GM21526 (cell line): ENCODE data around the gene RAB31.
A peak's percentile ranks its signal among the peaks of the same experiment; 100 is the strongest.
"Not testable (repeated sequence)": the region's sequence is repeated elsewhere in the genome, so short reads cannot be mapped to it uniquely, and the experiment has no call there.

Experiments
- ATAC-seq: cut with Tn5 transposase; IDR thresholded peaks from one replicate; pipeline ENCODE4 v1.9.1; 2021; ENCODE audit warnings: moderate library complexity; ENCODE audit not compliant: unreplicated experiment, low FRiP score

The RAB31 gene

DNA sequence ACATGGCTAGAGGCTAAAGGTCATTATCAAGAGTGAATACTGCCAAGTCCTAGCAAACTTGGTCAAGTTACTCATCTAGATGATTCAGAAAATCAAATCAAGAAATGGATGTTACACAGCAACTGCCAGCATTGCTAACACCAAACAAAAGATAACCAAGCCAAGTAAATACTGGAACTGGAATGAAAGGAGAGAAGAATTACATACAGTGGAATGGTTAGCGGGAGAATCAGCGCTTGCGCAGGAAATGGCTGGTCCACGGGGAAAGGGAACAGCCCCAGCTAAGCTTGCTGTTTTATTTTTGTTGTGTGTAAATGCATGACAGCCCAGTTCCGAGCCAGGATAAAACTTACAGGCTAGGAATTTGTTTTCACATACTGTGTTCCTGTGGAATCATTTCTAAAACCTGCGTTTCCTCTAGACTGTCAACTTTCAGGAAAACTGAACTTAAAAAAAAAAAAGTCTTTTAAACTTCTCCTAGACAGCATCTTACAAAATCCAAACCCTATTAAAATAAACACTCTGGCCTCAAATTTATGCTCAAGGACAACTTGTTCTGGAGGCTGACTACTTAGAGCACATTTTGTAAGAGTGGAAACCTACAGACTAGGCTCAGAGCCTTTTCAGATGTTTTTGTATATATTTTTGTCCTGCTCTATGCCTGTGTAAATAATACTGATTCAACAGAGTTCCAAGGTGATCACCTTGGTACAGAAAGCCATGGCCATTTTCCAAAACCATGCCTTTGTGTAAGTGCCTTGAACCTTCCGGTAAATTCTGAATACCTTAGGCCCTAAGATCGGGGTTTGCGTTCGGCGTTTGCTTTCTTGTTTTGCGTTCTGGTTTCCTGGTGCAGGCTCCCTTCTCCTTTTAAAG is 146.9 kb downstream of the RAB31 start:
- ATAC-seq: no peak

DNA sequence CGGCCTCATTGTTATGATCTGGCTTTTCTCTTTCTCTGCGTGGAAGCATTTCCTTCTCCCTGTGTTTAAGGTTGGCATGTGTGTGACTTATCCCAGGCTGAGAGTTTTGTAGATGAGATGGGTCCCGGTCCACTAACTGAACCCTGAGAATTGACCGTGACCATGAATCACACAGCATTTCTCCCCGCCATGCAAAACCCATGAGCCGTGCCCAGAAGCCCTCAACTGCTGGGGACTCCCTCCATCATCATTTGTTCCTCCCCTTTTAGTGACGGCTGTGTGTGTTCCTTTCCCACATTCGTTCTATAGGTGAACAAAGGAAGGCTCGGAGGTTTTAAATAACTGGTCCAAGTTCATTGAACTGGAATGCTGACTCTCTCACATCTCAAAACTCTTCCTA is 147.6 kb downstream of the RAB31 start:
- ATAC-seq: no peak

DNA sequence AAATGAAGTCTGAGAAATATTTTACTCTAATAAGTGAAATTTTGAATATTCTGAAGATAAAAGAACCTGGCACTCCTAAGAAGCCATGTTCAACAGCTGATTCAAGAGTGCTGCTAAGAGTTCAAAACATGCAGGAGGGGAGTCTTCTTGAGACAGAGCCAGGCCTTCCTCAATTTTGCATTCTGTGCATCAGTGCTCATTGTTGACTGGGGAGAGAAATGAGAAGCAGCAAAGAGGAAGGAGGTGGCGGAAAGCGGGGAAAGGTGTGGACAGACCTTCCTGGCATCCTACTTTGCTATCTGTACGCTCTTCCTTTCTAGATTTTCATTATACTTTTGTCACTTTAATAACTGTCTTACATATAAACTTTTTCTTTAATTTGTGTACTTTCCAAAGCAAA is 148.0 kb downstream of the RAB31 start:
- ATAC-seq: no peak

DNA sequence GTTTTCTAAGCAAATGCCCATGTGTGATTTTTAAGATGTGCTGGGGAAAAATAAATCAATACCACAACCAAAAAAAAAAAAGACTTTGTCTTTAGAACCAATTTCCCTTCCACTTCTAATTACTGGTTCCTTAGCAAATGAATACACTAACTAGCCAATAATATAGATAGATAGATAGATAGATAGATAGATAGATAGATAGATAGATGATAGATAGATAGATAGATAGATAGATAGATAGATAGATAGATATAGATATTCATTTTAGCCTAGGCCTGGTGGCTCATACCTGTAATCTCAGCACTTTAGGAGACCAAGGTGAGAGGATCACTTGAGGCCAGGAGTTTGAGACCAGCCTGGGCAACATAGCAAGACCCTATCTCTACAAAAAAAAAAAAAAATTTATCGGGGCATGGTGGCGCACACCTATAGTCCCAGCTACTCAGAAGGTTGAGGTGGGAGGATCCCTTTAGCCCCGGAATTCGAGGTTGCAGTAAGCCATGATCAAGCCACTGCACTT is 149.4 kb downstream of the RAB31 start:
- not testable (repeated sequence) for ATAC-seq

DNA sequence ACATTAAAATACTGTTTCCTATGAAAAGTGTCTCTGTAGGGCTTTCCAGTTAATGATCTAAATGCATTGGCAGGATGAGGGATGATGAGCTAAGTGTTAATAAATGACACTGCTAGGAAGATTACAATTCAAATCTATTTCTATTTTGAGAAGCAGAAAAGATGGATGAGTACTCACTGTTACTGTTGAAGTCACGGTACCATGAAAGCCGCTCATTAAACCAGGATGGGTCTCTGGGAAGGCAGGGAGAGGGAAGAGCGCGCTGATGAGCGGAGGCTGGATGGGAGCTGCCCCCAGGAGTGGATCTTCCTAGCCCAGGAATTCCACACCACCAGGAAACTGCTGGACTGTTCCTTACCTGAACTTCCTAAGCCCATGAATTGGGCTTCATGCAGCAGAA is 150.5 kb downstream of the RAB31 start:
- ATAC-seq: no peak

DNA sequence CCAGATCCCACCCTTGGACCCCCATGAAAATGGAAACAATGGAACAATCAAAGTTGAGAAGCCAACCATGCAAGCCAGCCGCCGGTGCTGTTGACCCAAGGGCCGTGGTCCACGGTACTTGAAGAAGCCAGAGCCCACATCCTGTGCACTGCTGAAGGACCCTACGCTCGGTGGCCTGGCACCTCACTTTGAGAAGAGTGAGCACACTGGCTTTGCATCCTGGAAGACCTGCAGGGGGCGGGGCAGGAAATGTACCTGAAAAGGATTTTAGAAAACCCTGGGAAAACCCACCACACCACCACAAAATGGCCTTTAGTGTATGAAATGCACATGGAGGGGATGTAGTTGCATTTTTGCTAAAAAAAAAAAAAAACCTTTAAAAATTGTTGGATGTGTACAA is 151.1 kb downstream of the RAB31 start:
- no peak for ATAC-seq

DNA sequence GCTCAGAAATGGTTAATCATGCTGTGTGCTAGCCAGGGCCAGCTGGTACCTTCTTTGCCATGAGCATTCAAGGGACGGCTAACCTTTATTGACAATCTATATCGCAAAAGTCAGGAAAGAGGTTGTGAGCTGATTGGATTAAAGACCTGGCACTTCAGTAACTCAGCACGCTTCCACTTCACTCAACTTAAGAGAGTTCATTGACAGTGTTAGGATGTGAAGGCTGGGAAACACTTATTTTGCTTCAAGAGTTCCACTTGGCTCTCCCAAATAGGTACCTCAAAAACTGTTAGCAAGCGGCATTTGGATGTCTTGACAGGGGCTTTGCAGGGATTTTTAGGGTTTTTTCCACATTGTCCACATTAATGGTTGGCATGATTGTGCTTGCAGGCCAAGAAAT is 152.6 kb downstream of the RAB31 start:
- ATAC-seq: no peak

DNA sequence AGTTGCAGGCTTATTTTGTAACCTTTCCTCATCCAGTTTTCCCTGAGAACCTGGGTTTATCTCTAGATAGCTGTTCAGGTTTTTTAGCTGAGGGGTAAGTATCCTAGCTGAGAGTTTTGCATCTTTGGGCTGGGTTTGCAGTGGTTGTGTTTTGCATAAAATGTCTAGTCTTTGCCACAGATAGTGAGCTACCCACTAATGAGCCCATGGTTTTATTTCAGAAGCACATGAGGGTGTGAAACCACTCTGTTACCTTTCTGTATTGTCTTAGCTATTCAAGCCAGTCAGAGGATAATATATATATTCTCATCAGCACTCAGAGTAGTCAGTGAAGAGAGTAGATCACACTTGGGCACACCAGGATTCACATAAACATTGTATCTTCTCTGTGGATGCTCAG is 153.1 kb downstream of the RAB31 start:
- no peak for ATAC-seq

DNA sequence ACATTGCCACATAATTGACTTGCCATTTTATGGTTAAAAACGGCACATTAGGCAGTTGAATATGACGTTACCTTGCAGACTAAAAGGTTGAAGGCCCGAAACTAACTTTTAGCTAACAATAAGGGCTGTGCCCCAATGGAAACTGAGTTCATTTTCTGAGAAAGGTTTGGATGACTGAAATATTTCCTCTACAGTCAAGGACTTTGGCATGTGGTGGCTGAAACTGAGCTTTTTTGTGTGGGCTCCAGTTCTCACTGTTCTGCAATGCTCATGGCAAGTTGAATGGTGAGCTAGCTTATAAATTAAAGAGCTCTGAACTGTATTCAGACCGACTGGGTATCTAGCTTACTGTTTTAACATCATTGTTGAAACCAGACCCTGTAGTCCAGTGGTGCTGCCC is 153.8 kb downstream of the RAB31 start:
- ATAC-seq: no peak

DNA sequence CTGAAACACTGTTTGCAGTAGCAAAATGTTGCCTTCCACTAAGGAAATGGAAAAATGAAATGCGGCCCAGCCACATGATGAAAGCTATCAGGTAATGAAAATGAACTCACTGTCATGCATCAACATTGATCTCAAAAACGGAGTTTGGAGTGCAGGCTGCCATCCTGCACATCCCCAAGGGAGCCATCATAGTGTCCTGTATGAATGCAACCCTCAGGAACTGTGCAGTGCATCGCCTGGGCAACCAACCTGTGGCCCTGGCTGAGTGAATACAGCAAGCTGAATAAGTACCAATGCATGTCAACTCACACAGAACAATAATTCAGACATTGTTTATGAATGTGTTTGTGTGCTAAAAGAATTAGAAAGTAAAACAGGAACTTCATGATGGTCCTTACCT is 154.6 kb downstream of the RAB31 start:
- no peak for ATAC-seq

DNA sequence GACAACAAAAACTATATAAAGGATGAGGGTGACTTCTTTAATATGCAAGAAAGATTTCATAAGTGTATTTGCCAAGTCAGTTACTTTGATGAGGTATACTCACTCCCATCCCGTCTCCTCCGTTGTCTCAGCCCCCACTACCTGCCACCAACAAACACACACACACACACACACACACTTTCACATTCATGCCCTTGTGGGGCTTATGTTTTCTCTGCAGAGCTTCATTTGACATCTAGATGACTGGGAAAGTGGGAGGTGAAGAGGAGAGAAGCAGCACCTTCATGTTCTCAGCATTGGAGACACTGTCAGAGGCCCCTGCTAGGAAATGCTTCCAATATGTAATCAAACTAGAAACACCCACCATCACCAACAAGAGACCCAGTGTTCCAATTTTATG is 155.2 kb downstream of the RAB31 start:
- no peak for ATAC-seq

DNA sequence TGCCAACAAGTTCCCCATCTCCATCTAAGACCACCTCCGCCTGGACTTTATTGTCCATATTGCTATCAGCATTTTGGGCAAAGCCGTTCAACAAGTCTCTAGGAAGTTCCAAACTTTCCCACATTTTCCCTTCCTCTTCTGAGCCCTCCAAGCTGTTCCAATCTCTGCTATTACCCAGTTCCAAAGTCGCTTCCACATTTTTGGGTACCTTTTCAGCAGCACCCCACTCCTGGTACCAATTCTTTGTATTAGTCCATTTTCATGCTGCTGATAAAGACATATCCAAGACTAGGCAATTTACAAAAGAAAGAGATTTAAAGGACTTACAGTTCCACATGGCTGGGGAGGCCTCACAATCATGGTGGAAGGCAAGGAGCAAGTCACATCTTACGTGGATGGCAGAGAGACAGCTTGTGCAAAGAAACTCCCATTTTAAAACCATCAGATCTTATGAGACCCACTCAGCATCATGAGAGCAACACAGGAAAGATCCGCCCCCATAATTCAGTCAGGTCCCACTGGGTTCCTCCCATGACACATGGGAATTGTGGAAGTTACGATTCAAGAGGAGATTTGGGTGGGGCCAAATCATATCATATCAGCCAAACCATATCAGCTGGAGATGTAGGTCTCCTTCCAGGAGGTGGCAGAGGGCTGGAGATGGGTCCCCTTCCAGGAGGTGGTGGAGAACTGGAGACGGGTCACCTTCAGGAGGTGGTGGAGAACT is 157.8 kb downstream of the RAB31 start:
- ATAC-seq: no peak

DNA sequence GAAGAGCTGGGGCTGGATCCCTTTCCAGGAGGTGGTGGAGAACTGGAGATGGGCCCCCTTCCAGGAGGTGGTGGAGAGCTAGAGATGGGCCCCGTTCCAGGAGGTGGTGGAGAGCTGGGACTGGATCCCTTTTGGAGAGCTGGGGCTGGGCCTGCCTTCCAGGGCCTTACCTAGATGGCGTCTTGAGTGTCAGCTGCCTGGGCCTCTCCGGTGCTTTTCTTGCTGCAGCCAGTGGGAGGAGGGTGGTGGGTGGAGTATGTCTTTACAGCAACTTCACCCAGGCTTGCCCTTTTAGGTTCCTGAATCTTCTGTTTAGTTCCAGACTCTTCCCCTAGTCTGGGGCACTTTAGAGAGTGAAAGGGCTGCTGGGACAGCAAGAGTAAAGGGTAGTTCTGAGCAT is 158.5 kb downstream of the RAB31 start:
- ATAC-seq: no peak

DNA sequence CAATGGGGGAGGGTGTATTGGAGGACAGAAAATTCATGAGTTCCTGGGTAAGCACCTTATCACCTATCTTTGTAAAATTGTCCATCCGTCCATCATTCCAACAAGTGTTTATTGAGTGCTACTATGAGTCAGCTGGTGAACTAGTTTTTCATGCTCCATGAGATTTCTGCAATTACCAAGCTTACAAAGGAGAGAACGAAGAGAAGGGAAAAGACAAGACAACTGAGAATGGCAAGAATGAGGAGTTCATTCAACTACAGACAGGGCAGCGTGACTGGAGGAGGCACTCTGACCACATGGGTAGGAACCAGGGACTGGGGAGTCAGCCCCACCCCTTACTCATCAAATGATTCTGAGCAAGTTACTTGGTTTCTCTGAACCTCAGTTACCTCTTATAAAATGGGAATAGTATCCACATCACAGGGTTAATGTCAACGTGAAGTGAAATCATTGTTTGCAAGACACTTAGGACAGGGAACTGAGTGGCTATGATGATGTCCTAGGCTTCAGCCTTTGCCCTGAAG is 159.0 kb downstream of the RAB31 start:
- no peak for ATAC-seq

DNA sequence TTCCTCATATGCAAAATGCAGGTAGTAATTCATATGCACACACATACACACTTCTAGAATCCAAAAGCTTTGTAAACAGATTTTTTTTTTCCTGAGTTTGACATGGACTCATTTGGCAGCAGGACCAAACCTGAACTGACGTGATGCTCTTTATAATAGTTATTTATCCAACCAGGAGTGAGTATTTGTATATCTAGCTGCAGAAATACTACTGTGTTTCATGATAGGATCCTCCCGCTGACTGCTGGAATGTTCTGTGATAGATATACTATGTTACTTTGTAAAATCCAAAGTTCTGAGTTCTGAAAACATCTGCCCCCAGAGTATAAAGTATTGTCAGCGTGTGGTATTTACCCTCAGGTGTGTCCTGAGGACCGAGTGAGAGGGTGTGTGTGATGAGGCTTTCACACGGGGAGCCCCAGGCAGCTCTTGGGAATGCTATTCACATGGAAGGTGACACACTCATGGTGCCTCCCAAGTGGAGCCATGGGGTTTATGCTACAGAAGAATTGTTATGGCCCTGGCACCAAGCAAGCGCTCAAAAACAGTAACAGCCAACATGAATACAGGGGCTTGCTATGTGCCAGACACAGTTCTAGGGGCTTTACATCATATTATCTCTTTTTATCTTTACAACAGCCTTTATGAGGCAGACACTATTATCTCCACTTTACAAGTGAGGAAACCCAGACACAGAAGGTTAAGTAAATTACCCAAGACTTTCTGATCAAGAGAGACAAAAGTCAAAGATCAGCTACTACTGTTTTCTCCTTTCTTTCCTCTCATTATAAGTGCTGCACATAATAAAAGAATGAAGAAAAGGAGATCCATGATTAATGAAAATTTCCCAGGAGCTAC is 161.0 kb downstream of the RAB31 start:
- ATAC-seq: no peak

DNA sequence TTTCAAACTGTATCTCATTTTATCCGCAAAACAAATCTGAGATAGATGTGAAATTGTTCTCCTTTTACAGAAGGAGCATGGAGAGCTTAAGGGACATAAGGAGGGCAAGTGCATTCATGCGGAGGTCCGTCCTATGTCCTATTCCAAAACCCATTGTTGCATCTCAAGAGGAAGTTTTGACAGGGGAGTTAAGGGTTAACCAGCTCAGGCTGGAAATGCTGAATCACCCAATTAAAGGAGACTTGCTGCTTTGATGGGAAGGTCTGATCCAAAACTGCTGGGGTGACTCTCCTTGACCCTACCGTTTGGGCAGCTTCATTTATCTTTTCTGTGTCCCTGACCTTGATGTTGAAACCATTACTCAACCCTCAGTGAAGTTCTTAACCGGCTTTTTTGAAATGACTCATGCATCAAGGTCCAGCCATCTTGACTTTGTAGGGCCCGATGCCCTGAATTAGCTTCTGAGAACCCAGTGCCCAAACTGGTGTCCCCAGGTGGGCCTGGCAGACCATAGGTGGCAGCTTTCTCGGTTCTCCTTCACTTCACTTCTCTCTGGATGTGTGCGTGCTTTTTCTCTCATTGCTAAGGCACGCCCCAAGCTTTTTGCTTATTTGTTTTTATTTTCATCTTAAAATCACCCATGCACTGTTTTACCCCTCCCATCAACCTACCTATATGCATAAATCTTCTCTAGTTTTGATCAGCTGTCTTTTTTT is 161.8 kb downstream of the RAB31 start:
- peak; percentile 66 for ATAC-seq

DNA sequence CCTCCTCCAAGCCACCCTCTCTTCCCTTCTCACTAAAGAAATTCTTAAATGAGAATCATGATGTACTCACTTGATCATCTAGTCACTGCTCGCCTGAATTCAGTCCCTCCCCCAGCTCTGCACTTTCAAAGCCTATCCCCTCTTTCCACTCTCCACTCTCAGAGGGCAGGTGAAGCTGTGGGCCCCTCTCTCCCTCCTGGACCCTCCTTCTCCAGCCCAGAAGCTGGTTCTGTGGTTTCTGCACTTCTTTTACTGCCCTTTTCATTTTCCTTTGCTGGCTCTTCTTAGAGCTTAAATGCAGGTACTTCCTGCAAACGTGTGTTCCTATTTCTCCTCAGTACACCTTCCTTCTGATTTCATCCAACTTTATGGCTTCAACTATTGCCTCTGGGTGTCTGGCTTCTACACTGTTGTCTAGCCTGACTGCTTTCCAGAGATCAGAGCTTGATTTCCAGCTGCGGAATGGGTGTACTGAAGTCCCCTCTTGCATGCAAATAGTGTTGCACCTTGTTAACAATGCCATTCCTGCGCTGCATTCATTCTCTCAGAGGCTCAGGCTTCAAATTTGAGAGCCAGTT is 162.4 kb downstream of the RAB31 start:
- ATAC-seq: no peak

DNA sequence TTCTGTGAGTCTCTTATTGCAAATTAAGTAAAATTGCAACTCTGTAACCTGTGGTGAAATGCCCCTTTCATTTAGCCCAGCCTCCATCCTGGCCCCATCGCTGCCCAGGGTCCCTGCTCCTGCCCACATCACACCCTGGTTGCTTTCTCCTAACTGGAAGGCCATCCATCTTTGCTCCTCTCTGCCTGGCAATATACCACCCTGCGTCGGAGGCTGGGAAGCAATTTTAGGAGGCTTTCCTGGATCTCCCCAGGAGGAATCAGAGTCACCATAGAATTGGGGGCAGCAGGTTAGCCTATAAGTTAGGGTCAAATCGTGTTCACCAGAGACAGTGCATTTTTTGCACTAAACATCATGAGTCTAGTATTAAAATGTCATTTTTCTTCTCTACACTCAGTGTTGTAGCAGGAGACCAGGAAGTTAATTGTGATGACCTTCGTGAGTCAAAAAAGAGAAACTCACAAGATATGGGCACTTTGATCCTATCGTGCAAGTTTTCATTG is 163.2 kb downstream of the RAB31 start:
- ATAC-seq: no peak

DNA sequence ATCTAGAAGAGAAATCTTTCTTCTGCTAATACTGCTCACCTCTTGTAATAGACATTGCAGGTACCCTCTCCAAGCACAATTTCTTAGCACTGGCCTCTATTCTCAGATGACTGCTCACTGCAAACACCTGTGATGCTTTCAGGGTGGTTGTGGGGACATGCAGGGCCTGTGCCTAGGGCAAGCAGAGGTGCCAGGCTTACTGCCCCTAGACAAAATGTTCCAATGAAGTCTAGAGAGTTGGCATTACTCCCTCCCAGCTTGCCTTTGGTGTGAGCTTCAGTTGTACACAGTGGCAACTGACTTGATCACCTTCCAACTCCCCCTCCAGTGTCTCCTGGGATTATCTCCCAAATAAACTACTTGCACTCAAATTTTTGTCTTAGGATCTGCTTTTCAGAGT is 164.7 kb downstream of the RAB31 start:
- no peak for ATAC-seq
